Activated CD4-positive, alpha-beta T cell treated with anti-CD3 and anti-CD28 coated beads, Interleukin-2, Interleukin-4, amounts not matched to agents 100 ng/mL and 50 ng/mL, durations not matched to agents 16 hours and 8 hours (primary cell): Measurements from ENCODE around the gene KRT36.

Source experiments
- DNase-seq: peaks from one replicate; pipeline ENCODE4 v3.0.0-alpha.2; 2020; ENCODE audit warnings: low spot score

Gene KRT36

GRCh38 chr17:41500131-41500911 is 10.6 kb upstream of the KRT36 start:
- no peak for DNase-seq

GRCh38 chr17:41499714-41500113 is 10.0 kb upstream of the KRT36 start:
- no peak for DNase-seq

GRCh38 chr17:41498276-41498675 is 8.6 kb upstream of the KRT36 start:
- DNase-seq: no peak

GRCh38 chr17:41496803-41497484 is 7.2 kb upstream of the KRT36 start:
- DNase-seq: peak; percentile 77

- DNase-seq: no peak
These were observed 4.8 kb upstream of the KRT36 start for GRCh38 chr17:41494524-41494923.

- DNase-seq: no peak
These were observed 3.1 kb upstream of the KRT36 start for GRCh38 chr17:41492771-41493170.

GRCh38 chr17:41492351-41492750 is 2.6 kb upstream of the KRT36 start:
- DNase-seq: no peak

GRCh38 chr17:41491476-41491875 is 1.8 kb upstream of the KRT36 start:
- no peak for DNase-seq

GRCh38 chr17:41490000-41490990 is 585 bp upstream of the KRT36 start:
- no peak for DNase-seq

GRCh38 chr17:41486809-41487530 is 2.7 kb downstream of the KRT36 start:
- peak; percentile 36 for DNase-seq

- DNase-seq: no peak
These were observed 3.4 kb downstream of the KRT36 start for GRCh38 chr17:41486316-41486715.

- DNase-seq: no peak
These were observed 4.5 kb downstream of the KRT36 start for GRCh38 chr17:41484920-41485904.

GRCh38 chr17:41483991-41484826 is 5.5 kb downstream of the KRT36 start:
- DNase-seq: no peak

GRCh38 chr17:41483531-41483930 is 6.2 kb downstream of the KRT36 start:
- DNase-seq: no peak

GRCh38 chr17:41481036-41481435 is 8.7 kb downstream of the KRT36 start, which contains the start of gene KRT35:
Gene KRT35 (minus strand): TSS chr17:41481151. CDS start chr17:41481097, 54 bp downstream.
- no peak for DNase-seq

GRCh38 chr17:41480581-41480980 is 9.1 kb downstream of the KRT36 start:
- DNase-seq: no peak

GRCh38 chr17:41480136-41480535 is 9.6 kb downstream of the KRT36 start:
- no peak for DNase-seq

GRCh38 chr17:41478237-41478636 is 11.5 kb downstream of the KRT36 start:
- no peak for DNase-seq
